Gastrocnemius medialis (tissue), 4 donors: ENCODE data around the gene DHDH.

ENCODE experiments used
- CTCF ChIP-seq, 5 experiments: fragments of 450-650 bp in 3 of 5; fragments of 200-600 bp in 2 of 5; sonication (generic) in 2 of 5; IDR thresholded peaks in 4 of 5; conservative IDR thresholded peaks in 1 of 5; 1 replicate in 4 of 5; 2 replicates in 1 of 5; pipeline ENCODE4 v1.5.1; 2016 to 2019; ENCODE audit warnings: antibody characterized with exemption in 5 of 5, mild to moderate bottlenecking in 3 of 5, moderate library complexity in 3 of 5
- POLR2A ChIP-seq, 2 donors: fragments of 450-650 bp; IDR thresholded peaks; one replicate each; pipeline ENCODE4 v1.6.1; 2017; ENCODE audit warnings: antibody characterized with exemption in 2 of 2, mild to moderate bottlenecking in 2 of 2, moderate library complexity in 2 of 2

GRCh38 chr19:48964205-48965039 is 30.9 kb downstream of the DHDH start:
- TF ChIP-seq POLR2A (IDR thresholded peaks at IDR 0.05) (peak in 1 of 2 donors; percentile 2), CTCF (IDR thresholded peaks at IDR 0.05 in 4 of 5, conservative IDR thresholded peaks at IDR 0.05 in 1 of 5) (no peak)
